Ovary (tissue), 9 donors: ENCODE data around the gene CASP3. TPM values are rescaled to one million over a fixed set of nuclear protein-coding genes. Genes with fewer than 3 reads are reported as not detected.
"Not testable (repeated sequence)": the region's sequence is repeated elsewhere in the genome, so short reads cannot be mapped to it uniquely, and the experiment has no call there.

ENCODE experiments used
- DNase-seq, 5 donors: peaks; one replicate each; pipeline ENCODE4 v3.0.0-alpha.2; 2019 to 2020
- H3K27ac ChIP-seq, 2 donors: fragments of 200-600 bp; one replicate each; pipeline versions ENCODE4 v1.5.1 to v1.8.0; 2019 to 2022
- H3K27me3 ChIP-seq: fragments of 200-600 bp; one replicate; pipeline ENCODE4 v1.8.0; 2022
- H3K36me3 ChIP-seq: fragments of 200-600 bp; sonication (generic); one replicate; pipeline ENCODE4 v1.5.1; 2019
- H3K4me1 ChIP-seq: one replicate; pipeline ENCODE4 v1.8.1; 2013; ENCODE audit warnings: mild to moderate bottlenecking, moderate library complexity; ENCODE audit not compliant: insufficient read depth
- H3K4me3 ChIP-seq: fragments of 200-600 bp; sonication (generic); one replicate; pipeline ENCODE4 v1.5.1; 2017
- H3K9me3 ChIP-seq, 2 donors: fragments of 200-600 bp in 1 of 2; sonication (generic) in 1 of 2; one replicate each; pipeline versions ENCODE4 v1.5.1 to v1.8.1; 2013 to 2019; ENCODE audit warnings: mild to moderate bottlenecking in 1 of 2, moderate library complexity in 1 of 2
- CTCF ChIP-seq, 3 donors: fragments of 450-650 bp in 2 of 3; fragments of 200-600 bp in 1 of 3; IDR thresholded peaks; one replicate each; pipeline versions ENCODE4 v1.5.1 to v1.8.0; 2016 to 2022; ENCODE audit warnings: antibody characterized with exemption in 3 of 3, mild to moderate bottlenecking in 1 of 3
- EP300 ChIP-seq: sonication (generic); formaldehyde crosslinking; IDR thresholded peaks from one replicate; pipeline ENCODE4 v1.6.1; 2017; ENCODE audit warnings: antibody characterized with exemption
- POLR2A ChIP-seq: fragments of 450-650 bp; IDR thresholded peaks from one replicate; pipeline ENCODE4 v1.6.1; 2017; ENCODE audit warnings: antibody characterized with exemption, mild to moderate bottlenecking, moderate library complexity
- WGBS, 3 donors: extraction: QIAGEN DNeasy Blood & Tissue Kit in 1 of 3; methylation state at CpG; one replicate each; pipeline versions ENCODE4 v1.1.5 to v1.1.7; 2013 to 2017; 5-methylcytosine and 5-hydroxymethylcytosine counted together
- intact Hi-C, 4 donors: fragments of 100-400 bp; cut with DNase I; formaldehyde crosslinking; loops; one replicate each; pipeline versions ENCODE4 v1.11.0 to v1.15.1; 2022 to 2023
- polyA plus RNA-seq, 2 donors: library from polyadenylated mRNA; stranded (reverse); fragments of 200-250 nt in 1 of 2; fragments of 350-450 nt in 1 of 2; fragmentation: Illumina TruSeq in 1 of 2; extraction: RNeasy Lipid Tissue Mini Kit (QIAGEN cat#74804) in 1 of 2; gene quantifications; one replicate each; pipeline ENCODE4 v1.2.3, GENCODE V29; 2013 to 2014
- total RNA-seq, 7 donors: library from RNA; depleted of rRNA in 2 of 7; stranded (reverse); fragments of >200 nt in 2 of 7; fragmentation: NEBNext Ultra II Directional in 3 of 7; extraction: Animal tissue kit (Norgen Biotek cat#: 25700) in 3 of 7; gene quantifications; one replicate each; pipeline versions ENCODE4 v1.1.0 to v1.2.4, GENCODE V29; 2016 to 2023
- donor health status: DM: no; HTN: no; CAD: no; lungs with moderate emphysema.
- donor health status: DM: no; HTN: no; CAD: no.
- donor health status: Bipolar disorder and iron deficiency.
- donor health status: DM: yes; HTN: yes; CAD: no.
- donor health status: DM: no; HTN: no; CAD: no.
- donor health status: DM: yes; HTN: yes; CAD: no.

The CASP3 gene
- total and polyA plus RNA-seq, 9 donors, result 8.9 to 14.0 (median 11.7) TPM

DNA sequence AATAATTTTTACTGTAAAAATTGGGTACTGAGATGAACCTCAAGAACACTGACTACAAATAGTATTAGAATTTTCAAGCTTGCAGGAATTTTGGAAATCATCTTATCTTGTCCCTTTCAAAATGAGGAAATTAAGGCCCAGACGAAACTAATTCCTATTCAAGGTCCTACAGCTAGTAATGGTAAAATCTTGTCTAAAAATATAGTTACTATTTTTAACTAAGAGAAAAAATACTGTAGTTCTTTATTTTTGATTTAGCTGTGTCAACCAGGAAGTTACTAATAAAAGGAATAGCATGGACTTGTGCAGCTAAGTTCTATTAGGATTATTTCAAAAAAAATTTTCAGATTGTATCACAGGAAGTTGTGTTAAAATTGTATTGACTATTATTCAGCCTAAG lies 13.0 kb upstream of the CASP3 start:
- intact Hi-C loops, result no loop called here
- Histone ChIP-seq H3K4me1 (no peaks in the 10 kb centered on the region), H3K36me3 (no peaks in the 10 kb centered on the region), H3K4me3 (no peak overlapping the region), H3K27me3 (no peaks in the 10 kb centered on the region), H3K9me3 (no peaks in the 10 kb centered on the region), H3K27ac (no peak overlapping the region)
- no peak for DNase-seq
- 69 to 77% (median 70%) methylated on average over 1 of the region's 1 CpG for WGBS, 3 donors
- no peak for TF ChIP-seq POLR2A
- TF ChIP-seq EP300, result no peak
- TF ChIP-seq CTCF (IDR thresholded peaks at IDR 0.05), result no peak

- Histone ChIP-seq H3K9me3 (no peaks in the 10 kb centered on the region), H3K27me3 (no peaks in the 10 kb centered on the region), H3K27ac (no peak overlapping the region), H3K4me1 (no peaks in the 10 kb centered on the region), H3K36me3 (no peaks in the 10 kb centered on the region), H3K4me3 (no peak overlapping the region)
- TF ChIP-seq CTCF (IDR thresholded peaks at IDR 0.05) (no peak), EP300 (no peak)
- intact Hi-C loops, result no loop called here
- no peak for DNase-seq
Observed at GRCh38 chr4:184660978-184661377, 11.7 kb upstream of the CASP3 start.

GRCh38 chr4:184657820-184658219 lies 8.6 kb upstream of the CASP3 start:
- H3K27ac ChIP-seq, H3K27me3 ChIP-seq, DNase-seq, H3K4me3 ChIP-seq, H3K36me3 ChIP-seq, H3K9me3 ChIP-seq, intact Hi-C loops, H3K4me1 ChIP-seq: not testable (repeated sequence)
- 96 to 98% (median 97%) methylated on average over 9 of the region's 9 CpGs for WGBS, 3 donors

GRCh38 chr4:184657144-184657543 lies 7.9 kb upstream of the CASP3 start:
- intact Hi-C loops, result no loop called here
- no peak for DNase-seq
- Histone ChIP-seq H3K27ac (no peak overlapping the region), H3K36me3 (no peaks in the 10 kb centered on the region), H3K4me3 (no peak overlapping the region), H3K4me1 (no peaks in the 10 kb centered on the region), H3K9me3 (no peaks in the 10 kb centered on the region), H3K27me3 (no peaks in the 10 kb centered on the region)
- WGBS, 3 donors, result 92 to 96% (median 94%) methylated on average over 3 of the region's 3 CpGs
- TF ChIP-seq CTCF (IDR thresholded peaks at IDR 0.05), result no peak
- TF ChIP-seq EP300, result no peak
- no peak for TF ChIP-seq POLR2A

- Histone ChIP-seq H3K36me3 (no peaks in the 10 kb centered on the region), H3K4me3 (no peak overlapping the region), H3K4me1 (no peaks in the 10 kb centered on the region), H3K27me3 (no peaks in the 10 kb centered on the region), H3K27ac (no peak overlapping the region), H3K9me3 (no peaks in the 10 kb centered on the region)
- intact Hi-C loops, result no loop called here
- TF ChIP-seq CTCF (IDR thresholded peaks at IDR 0.05) (no peak), EP300 (no peak), POLR2A (no peak)
- WGBS, 3 donors, result 95 to 97% (median 97%) methylated on average over 8 of the region's 8 CpGs
- DNase-seq, result no peak
Observed at GRCh38 chr4:184655889-184656869, 6.9 kb upstream of the CASP3 start.
